ENCODE measurements around the gene SRGAP3. TPM values are rescaled to one million over a fixed set of nuclear protein-coding genes. Genes with fewer than 3 reads are reported as not detected.

Gene SRGAP3
- total RNA-seq, 1 experiment from 2014 or later = 17.9 TPM

GRCh38 chr3:8996681-8997121, 252.7 kb downstream of the SRGAP3 start:
- Mint-ChIP-seq H3K9me3 (no peaks in the 10 kb centered on the region), H3K4me3 (no peak overlapping the region), H3K36me3 (no peaks in the 10 kb centered on the region), H3K27ac (no peak overlapping the region), H3K27me3 (ENCODE audit: low read depth) (no peaks in the 10 kb centered on the region), H3K4me1 (peaks cover 10% of the 10 kb centered on the region)
- CTCF ChIA-PET = interaction anchor here (0.8 to 6.7 kb wide), 10 partner anchors 9 to 306 kb away, joined by 3 to 64 read pairs (median 4); partner anchors contain the start of gene SRGAP3
- DNase-seq (ENCODE audit: low spot score) (peak; percentile 41), ATAC-seq (peak; percentile 88)
- POLR2A ChIA-PET = no interaction called here
- TF ChIP-seq ZNF532 (CRISPR knock-in tag; IDR thresholded peaks at IDR 0.05; ENCODE audit: borderline replicate concordance) (no peak), SOX15 (CRISPR knock-in tag; IDR thresholded peaks at IDR 0.05) (no peak), STAT6 (CRISPR knock-in tag; conservative IDR thresholded peaks at IDR 0.05; ENCODE audit: low read depth) (no peak), SMAD3 (CRISPR knock-in tag; IDR thresholded peaks at IDR 0.05; ENCODE audit: borderline replicate concordance) (no peak), ZNF263 (CRISPR knock-in tag; IDR thresholded peaks at IDR 0.05; ENCODE audit: low read depth) (no peak), MAX (CRISPR knock-in tag; IDR thresholded peaks at IDR 0.05) (no peak; the same call in 1 of the 2 replicates), ZBTB43 (CRISPR knock-in tag; IDR thresholded peaks at IDR 0.05) (no peak), FOXK1 (CRISPR knock-in tag; IDR thresholded peaks at IDR 0.05) (no peak), NFE2L1 (CRISPR knock-in tag; IDR thresholded peaks at IDR 0.05) (no peak), ZNF416 (CRISPR knock-in tag; IDR thresholded peaks at IDR 0.05) (no peak), MLX (CRISPR knock-in tag; IDR thresholded peaks at IDR 0.05) (no peak)

GRCh38 chr3:8996216-8996615, 253.2 kb downstream of the SRGAP3 start:
- H3K36me3 Mint-ChIP-seq = no peaks in the 10 kb centered on the region
- ChIA-PET POLR2A (no interaction called here), CTCF (interaction anchor here (1.1 to 6.7 kb wide), 7 partner anchors 9 to 306 kb away, joined by 3 to 64 read pairs (median 4); partner anchors contain the start of gene SRGAP3)
- DNase-seq (ENCODE audit: low spot score) (no peak), ATAC-seq (no peak)
- H3K4me1 Mint-ChIP-seq = peaks cover 10% of the 10 kb centered on the region
- TF ChIP-seq, protein P1, sequence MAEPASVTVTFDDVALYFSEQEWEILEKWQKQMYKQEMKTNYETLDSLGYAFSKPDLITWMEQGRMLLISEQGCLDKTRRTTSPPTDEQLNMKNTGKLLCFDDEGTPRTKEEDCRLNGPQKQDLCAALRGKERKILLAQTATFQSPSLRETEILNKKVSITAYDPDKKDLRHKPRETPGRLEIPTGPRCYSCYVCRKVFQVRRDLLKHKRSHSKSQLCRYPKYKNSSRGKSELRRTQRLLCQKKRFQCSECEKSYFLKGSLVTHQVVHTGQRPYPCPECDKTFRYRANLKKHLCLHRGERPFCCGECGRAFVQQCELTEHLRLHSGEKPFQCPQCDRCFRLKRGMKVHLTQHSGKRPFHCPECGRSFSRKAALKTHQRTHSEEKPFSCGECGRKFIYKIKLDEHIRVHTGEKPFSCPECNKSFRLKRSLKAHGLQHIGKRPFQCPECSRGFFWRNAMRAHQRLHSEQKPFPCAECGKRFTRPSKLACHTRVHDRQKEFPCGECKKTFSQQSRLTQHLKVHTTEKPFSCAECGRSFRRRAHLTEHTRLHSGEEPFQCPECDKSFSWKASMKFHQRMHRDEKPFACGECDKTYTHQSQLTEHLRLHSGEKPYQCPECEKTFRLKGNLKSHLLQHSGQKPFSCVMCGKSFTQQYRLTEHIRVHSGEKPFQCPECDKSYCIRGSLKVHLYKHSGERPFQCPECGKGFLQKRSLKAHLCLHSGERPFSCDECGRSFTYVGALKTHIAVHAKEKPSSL (CRISPR knock-in tag; conservative IDR thresholded peaks at IDR 0.05) = no peak
- TF ChIP-seq ZBTB43 (CRISPR knock-in tag; IDR thresholded peaks at IDR 0.05) = no peak
- no peak for TF ChIP-seq NR3C1 (CRISPR knock-in tag; conservative IDR thresholded peaks at IDR 0.05; ENCODE audit: low read depth)
- TF ChIP-seq ETV6 (CRISPR knock-in tag; IDR thresholded peaks at IDR 0.05) = no peak
- no peak for TF ChIP-seq HMGA2 (CRISPR knock-in tag; IDR thresholded peaks at IDR 0.05)
- TF ChIP-seq RORB (CRISPR knock-in tag; IDR thresholded peaks at IDR 0.05) = no peak
- no peak for TF ChIP-seq NR2C2 (CRISPR knock-in tag; IDR thresholded peaks at IDR 0.05)
- no peak for TF ChIP-seq ZNF232 (CRISPR knock-in tag; IDR thresholded peaks at IDR 0.05)
- TF ChIP-seq, protein P2, sequence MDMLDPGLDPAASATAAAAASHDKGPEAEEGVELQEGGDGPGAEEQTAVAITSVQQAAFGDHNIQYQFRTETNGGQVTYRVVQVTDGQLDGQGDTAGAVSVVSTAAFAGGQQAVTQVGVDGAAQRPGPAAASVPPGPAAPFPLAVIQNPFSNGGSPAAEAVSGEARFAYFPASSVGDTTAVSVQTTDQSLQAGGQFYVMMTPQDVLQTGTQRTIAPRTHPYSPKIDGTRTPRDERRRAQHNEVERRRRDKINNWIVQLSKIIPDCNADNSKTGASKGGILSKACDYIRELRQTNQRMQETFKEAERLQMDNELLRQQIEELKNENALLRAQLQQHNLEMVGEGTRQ (CRISPR knock-in tag; IDR thresholded peaks at IDR 0.05) = no peak
- no peaks in the 10 kb centered on the region for H3K9me3 Mint-ChIP-seq
- H3K27me3 Mint-ChIP-seq (ENCODE audit: low read depth) = no peaks in the 10 kb centered on the region
- H3K4me3 Mint-ChIP-seq = no peak overlapping the region
- no peak overlapping the region for H3K27ac Mint-ChIP-seq

Data from WTC11 (cell line).